Spleen (tissue), 11 donors: ENCODE data around the gene ACOT13. TPM values are rescaled to one million over a fixed set of nuclear protein-coding genes. Genes with fewer than 3 reads are reported as not detected.
"Not testable (repeated sequence)": the region's sequence is repeated elsewhere in the genome, so short reads cannot be mapped to it uniquely, and the experiment has no call there.

Experiments
- DNase-seq: peaks from one replicate; pipeline ENCODE4 v3.0.0-alpha.2; 2020
- H3K27ac ChIP-seq, 8 donors: fragments of 200-600 bp; sonication (generic) in 7 of 8; 1 replicate in 4 of 8; 2 replicates in 4 of 8; pipeline versions ENCODE4 v1.5.0 to v1.8.0; 2016 to 2021; ENCODE audit warnings: inconsistent platforms in 4 of 8, mild to moderate bottlenecking in 4 of 8, moderate library complexity in 1 of 8
- H3K27me3 ChIP-seq, 7 donors: fragments of 200-600 bp; sonication (generic) in 6 of 7; replicated peaks in 1 of 7; 1 replicate in 4 of 7; 2 replicates in 3 of 7; pipeline versions ENCODE4 v1.5.0 to v1.8.0; 2016 to 2021; ENCODE audit warnings: inconsistent platforms in 3 of 7, mild to moderate bottlenecking in 1 of 7
- H3K36me3 ChIP-seq, 6 donors: fragments of 200-600 bp; sonication (generic) in 5 of 6; 1 replicate in 4 of 6; 2 replicates in 2 of 6; pipeline versions ENCODE4 v1.5.0 to v1.8.0; 2016 to 2021; ENCODE audit warnings: inconsistent platforms in 2 of 6
- H3K4me1 ChIP-seq, 6 donors: fragments of 200-600 bp; sonication (generic) in 5 of 6; 1 replicate in 3 of 6; 2 replicates in 3 of 6; pipeline versions ENCODE4 v1.5.0 to v1.8.0; 2016 to 2021; ENCODE audit warnings: inconsistent platforms in 3 of 6
- H3K4me3 ChIP-seq, 8 donors: fragments of 200-600 bp; sonication (generic) in 7 of 8; 1 replicate in 4 of 8; 2 replicates in 4 of 8; pipeline versions ENCODE4 v1.5.0 to v1.8.0; 2016 to 2021; ENCODE audit warnings: inconsistent platforms in 4 of 8, mild to moderate bottlenecking in 4 of 8, moderate library complexity in 2 of 8
- H3K9me3 ChIP-seq, 8 donors: fragments of 200-600 bp; sonication (generic) in 7 of 8; 1 replicate in 4 of 8; 2 replicates in 4 of 8; pipeline versions ENCODE4 v1.5.0 to v1.8.0; 2016 to 2021; ENCODE audit warnings: inconsistent platforms in 4 of 8
- CTCF ChIP-seq, 11 experiments: fragments of 200-600 bp in 7 of 11; fragments of 450-650 bp in 4 of 11; sonication (generic) in 4 of 11; IDR thresholded peaks in 8 of 11; conservative IDR thresholded peaks in 3 of 11; 1 replicate in 7 of 11; 2 replicates in 4 of 11; pipeline versions ENCODE4 v1.4.0 to v1.8.0; 2016 to 2021; ENCODE audit warnings: antibody characterized with exemption in 11 of 11, inconsistent platforms in 4 of 11, mild to moderate bottlenecking in 1 of 11
- POLR2A ChIP-seq, 3 donors: fragments of 450-650 bp; IDR thresholded peaks; one replicate each; pipeline ENCODE4 v1.5.1; 2017; ENCODE audit warnings: antibody characterized with exemption in 3 of 3, mild to moderate bottlenecking in 1 of 3
- POLR2AphosphoS5 ChIP-seq, 3 donors: sonication (generic); formaldehyde crosslinking; IDR thresholded peaks; one replicate each; pipeline ENCODE4 v1.5.1; 2017; ENCODE audit warnings: antibody characterized with exemption in 3 of 3
- WGBS, 5 donors: extraction: QIAGEN DNeasy Blood & Tissue Kit in 3 of 5; methylation state at CpG; one replicate each; pipeline versions ENCODE4 v1.1.5 to v1.1.7; 2013 to 2018; 5-methylcytosine and 5-hydroxymethylcytosine counted together
- intact Hi-C: fragments of 100-400 bp; cut with DNase I; formaldehyde crosslinking; loops from one replicate; pipeline ENCODE4 v1.15.0; 2023; ENCODE audit warnings: low total_unique reads
- polyA plus RNA-seq, 3 donors: library from polyadenylated mRNA; stranded (reverse); fragments of 200-250 nt; gene quantifications; one replicate each; pipeline ENCODE4 v1.2.1, GENCODE V29; 2013
- total RNA-seq, 7 donors: library from RNA; depleted of rRNA in 3 of 7; stranded (reverse); fragments of >200 nt in 3 of 7; fragmentation: NEBNext Ultra II Directional in 4 of 7; extraction: Animal tissue kit (Norgen Biotek cat#: 25700) in 4 of 7; gene quantifications; one replicate each; pipeline versions ENCODE4 v1.1.0 to v1.2.1, GENCODE V29; 2016 to 2021
- donor health status: healthy with polysubstance abuse.
- donor health status: DM: no; HTN: no; CAD: no; lungs with moderate emphysema.
- donor health status: DM: no; HTN: no; CAD: no.
- donor health status: Bipolar disorder and iron deficiency.
- donor health status: healthy.
- donor health status: DM: no; HTN: no; CAD: no.
- donor health status: DM: yes; HTN: yes; CAD: no.

The ACOT13 gene
- total and polyA plus RNA-seq, 10 donors = 3.5 to 18.6 (median 12.7) TPM

GRCh38 chr6:24666097-24666640 lies 708 bp upstream of the ACOT13 start:
- intact Hi-C loops = no loop called here
- Histone ChIP-seq H3K27ac (peak overlapping the region; percentile 88 to 95 (median 93)), H3K27me3 (no peaks in the 10 kb centered on the region), H3K4me3 (peak overlapping the region; percentile 66 to 99 (median 88)), H3K4me1 (peaks cover 23 to 62% (median 46%) of the 10 kb centered on the region in 6 donors), H3K9me3 (peaks cover 0 to 18% (median 12%) of the 10 kb centered on the region in 8 donors), H3K36me3 (peaks cover 0 to 38% (median 19%) of the 10 kb centered on the region in 6 donors)
- DNase-seq = peak; percentile 90
- 0 to 1% (median 0%) methylated on average over 24 to 26 of the region's 26 CpGs for WGBS, 5 donors
- TF ChIP-seq POLR2AphosphoS5 (IDR thresholded peaks at IDR 0.05) (no peak), CTCF (IDR thresholded peaks at IDR 0.05 in 8 of 11, conservative IDR thresholded peaks at IDR 0.05 in 3 of 11) (no peak), POLR2A (IDR thresholded peaks at IDR 0.05) (no peak)

- Histone ChIP-seq H3K27me3 (no peaks in the 10 kb centered on the region), H3K27ac (peak overlapping the region; percentile 88 to 95 (median 93)), H3K9me3 (peaks cover 0 to 30% (median 18%) of the 10 kb centered on the region in 8 donors), H3K4me3 (peak overlapping the region; percentile 66 to 99 (median 88)), H3K36me3 (peaks cover 0 to 27% (median 15%) of the 10 kb centered on the region in 6 donors), H3K4me1 (peaks cover 23 to 62% (median 46%) of the 10 kb centered on the region in 6 donors)
- WGBS, 5 donors = 2 to 3% (median 2%) methylated on average over 9 of the region's 9 CpGs
- intact Hi-C loops = no loop called here
- TF ChIP-seq POLR2AphosphoS5 (IDR thresholded peaks at IDR 0.05) (no peak), POLR2A (IDR thresholded peaks at IDR 0.05) (no peak), CTCF (IDR thresholded peaks at IDR 0.05 in 8 of 11, conservative IDR thresholded peaks at IDR 0.05 in 3 of 11) (no peak)
- no peak for DNase-seq
Measured at GRCh38 chr6:24667378-24667803, 514 bp downstream of the ACOT13 start.

GRCh38 chr6:24668066-24668996 lies 1.5 kb downstream of the ACOT13 start:
- WGBS, 5 donors = 91 to 97% (median 96%) methylated on average over 18 of the region's 18 CpGs
- H3K27ac ChIP-seq = peak overlapping the region in 4 of 8 donors; percentile 93 to 95 (median 94)
- peaks cover 0 to 17% (median 6%) of the 10 kb centered on the region in 6 donors for H3K36me3 ChIP-seq
- H3K27me3 ChIP-seq, DNase-seq, intact Hi-C loops: not testable (repeated sequence)
- H3K4me3 ChIP-seq = peak overlapping the region in 4 of 8 donors; percentile 71 to 93 (median 88)
- peaks cover 23 to 52% (median 44%) of the 10 kb centered on the region in 6 donors for H3K4me1 ChIP-seq
- peaks cover 0 to 40% (median 26%) of the 10 kb centered on the region in 8 donors for H3K9me3 ChIP-seq

GRCh38 chr6:24668997-24669361 lies 2.1 kb downstream of the ACOT13 start:
- H3K4me3 ChIP-seq = peak overlapping the region in 1 of 8 donors; percentile 15
- no peaks in the 10 kb centered on the region for H3K27me3 ChIP-seq
- 92 to 97% (median 95%) methylated on average over 9 of the region's 9 CpGs for WGBS, 5 donors
- H3K27ac ChIP-seq = no peak overlapping the region
- peaks cover 0 to 12% (median under 1%) of the 10 kb centered on the region in 6 donors for H3K36me3 ChIP-seq
- TF ChIP-seq CTCF (IDR thresholded peaks at IDR 0.05 in 8 of 11, conservative IDR thresholded peaks at IDR 0.05 in 3 of 11) = no peak
- TF ChIP-seq POLR2AphosphoS5 (IDR thresholded peaks at IDR 0.05) = no peak
- no peak for TF ChIP-seq POLR2A (IDR thresholded peaks at IDR 0.05)
- no peak for DNase-seq
- peaks cover 20 to 46% (median 39%) of the 10 kb centered on the region in 6 donors for H3K4me1 ChIP-seq
- intact Hi-C loops = no loop called here
- H3K9me3 ChIP-seq = peaks cover 0 to 46% (median 32%) of the 10 kb centered on the region in 8 donors

- intact Hi-C loops, H3K36me3 ChIP-seq, H3K27me3 ChIP-seq, H3K4me3 ChIP-seq, H3K27ac ChIP-seq, DNase-seq: not testable (repeated sequence)
- Histone ChIP-seq H3K4me1 (peaks cover 11 to 31% (median 24%) of the 10 kb centered on the region in 6 donors), H3K9me3 (peaks cover 0 to 58% (median 39%) of the 10 kb centered on the region in 8 donors)
Measured at GRCh38 chr6:24670492-24670891, 3.6 kb downstream of the ACOT13 start.

- H3K27ac ChIP-seq, H3K27me3 ChIP-seq, intact Hi-C loops, H3K36me3 ChIP-seq, DNase-seq, H3K4me3 ChIP-seq: not testable (repeated sequence)
- peaks cover 0 to 58% (median 39%) of the 10 kb centered on the region in 8 donors for H3K9me3 ChIP-seq
- peaks cover 6 to 25% (median 18%) of the 10 kb centered on the region in 6 donors for H3K4me1 ChIP-seq
- WGBS, 5 donors = 94 to 98% (median 94%) methylated on average over 4 of the region's 4 CpGs
Measured at GRCh38 chr6:24671077-24671476, 4.2 kb downstream of the ACOT13 start.
